GM12878 (cell line): ENCODE data around the gene TTLL8.

Experiments
- BHLHE40 ChIP-seq, 2 experiments: fragments of 450-650 bp in 1 of 2; IDR thresholded peaks; 2 replicates each; pipeline ENCODE4 v1.6.1; 2011 to 2017; ENCODE audit warnings: low read depth in 2 of 2, borderline replicate concordance in 1 of 2, improper control_type of control experiment in 1 of 2, low read length in 1 of 2, mild to moderate bottlenecking in 1 of 2
- CTCF ChIP-seq, 3 experiments: IDR thresholded peaks in 2 of 3; conservative IDR thresholded peaks in 1 of 3; 2 replicates each; pipeline ENCODE4 v1.5.1; 2011; ENCODE audit warnings: low read depth in 3 of 3, low read length in 3 of 3, mild to moderate bottlenecking in 3 of 3, control low read depth in 2 of 3, moderate library complexity in 2 of 3, inconsistent platforms in 1 of 3, mixed read lengths in 1 of 3; ENCODE audit not compliant: control insufficient read depth in 2 of 3, insufficient read depth in 1 of 3; ENCODE audit errors: extremely low read depth in 1 of 3
- GATAD2B ChIP-seq: fragments of 450-650 bp; conservative IDR thresholded peaks from 2 replicates; pipeline ENCODE4 v1.6.1; 2017; ENCODE audit warnings: low read depth, mild to moderate bottlenecking, moderate library complexity
- HDGF ChIP-seq: fragments of 450-650 bp; IDR thresholded peaks from 2 replicates; pipeline ENCODE4 v1.6.1; 2016; ENCODE audit warnings: antibody characterized with exemption
- MTA3 ChIP-seq: IDR thresholded peaks from 2 replicates; pipeline ENCODE4 v1.6.1; 2012; ENCODE audit warnings: low read length, inconsistent platforms, borderline replicate concordance
- TAF1 ChIP-seq: IDR thresholded peaks from 2 replicates; pipeline ENCODE4 v1.6.1; 2011; ENCODE audit warnings: mild to moderate bottlenecking, low read depth, low read length, borderline replicate concordance
- TCF12 ChIP-seq: IDR thresholded peaks from 2 replicates; pipeline ENCODE4 v1.6.1; 2011; ENCODE audit warnings: low read depth, mild to moderate bottlenecking, low read length
- USF2 ChIP-seq: IDR thresholded peaks from 2 replicates; pipeline ENCODE4 v1.6.1; 2011; ENCODE audit warnings: low read depth, low read length, improper control_type of control experiment, borderline replicate concordance
- WRNIP1 ChIP-seq: IDR thresholded peaks from 2 replicates; pipeline ENCODE4 v1.6.1; 2011; ENCODE audit warnings: low read depth, low read length, improper control_type of control experiment, borderline replicate concordance

GRCh38 chr22:50081426-50082196 is 23.5 kb upstream of the TTLL8 start:
- TF ChIP-seq CTCF (IDR thresholded peaks at IDR 0.05 in 2 of 3, conservative IDR thresholded peaks at IDR 0.05 in 1 of 3; ENCODE audit: control insufficient read depth in 2 of 3, extremely low read depth in 1 of 3, insufficient read depth in 1 of 3, low read depth in 3 of 3, low read length in 3 of 3) (no peak), BHLHE40 (IDR thresholded peaks at IDR 0.05; ENCODE audit: borderline replicate concordance in 1 of 2, low read depth in 2 of 2, low read length in 1 of 2) (no peak), TCF12 (no peak), MTA3 (no peak), GATAD2B (no peak), USF2 (no peak), HDGF (no peak), TAF1 (no peak), WRNIP1 (no peak)
